PC-9 (cell line): ENCODE results near the gene BPIFB3. TPM values are rescaled to one million over a fixed set of nuclear protein-coding genes. Genes with fewer than 3 reads are reported as not detected.

Experiments used
- BruUV-seq: library from RNA; stranded (reverse); fragments of 400-500 nt; replicated peaks from 2 replicates; lab custom pipeline; 2021; lab: Mats Ljungman, UMichigan
- CTCF ChIA-PET: fragments of 300-600 bp; sonication (Branson Sonifier 250); formaldehyde crosslinking; loops from one replicate; lab custom pipeline; 2022; ENCODE audit warnings: antibody characterized with exemption; lab: Charles Lee
- POLR2A ChIA-PET: fragments of 300-600 bp; sonication (Branson Sonifier 250); formaldehyde crosslinking; loops from one replicate; lab custom pipeline; 2022; ENCODE audit warnings: antibody characterized with exemption; ENCODE audit not compliant: unreplicated experiment; lab: Charles Lee
- DNase-seq, 2 experiments: peaks; one replicate each; pipeline versions ENCODE4 v3.0.0 to v3.0.0-alpha.2; 2015 to 2022; ENCODE audit warnings: mixed read lengths in 1 of 2
- H2AFZ ChIP-seq: fragments of 200-600 bp; sonication (generic); 2 replicates; pipeline ENCODE4 v1.8.1; 2017; ENCODE audit warnings: antibody characterized with exemption
- H3F3A ChIP-seq: fragments of 200-600 bp; sonication (generic); 2 replicates; pipeline ENCODE4 v1.8.1; 2017; ENCODE audit warnings: antibody characterized with exemption, mild to moderate bottlenecking, low read depth; ENCODE audit not compliant: insufficient read depth
- H3K27ac ChIP-seq: fragments of 200-600 bp; sonication (generic); 2 replicates; pipeline ENCODE4 v1.6.1; 2016; ENCODE audit warnings: mixed run types
- H3K27me3 ChIP-seq: fragments of 200-600 bp; sonication (generic); 2 replicates; pipeline ENCODE4 v1.6.1; 2016; ENCODE audit warnings: low read depth, mixed run types; ENCODE audit not compliant: insufficient read depth
- H3K36me3 ChIP-seq: fragments of 200-600 bp; sonication (generic); 2 replicates; pipeline ENCODE4 v1.6.1; 2016; ENCODE audit warnings: low read depth, mixed run types
- H3K4me1 ChIP-seq: fragments of 200-600 bp; sonication (generic); replicated peaks from 2 replicates; pipeline ENCODE4 v1.6.1; 2016; ENCODE audit warnings: mixed run types; ENCODE audit not compliant: insufficient read depth
- H3K4me2 ChIP-seq: fragments of 200-600 bp; sonication (generic); 2 replicates; pipeline ENCODE4 v1.6.1; 2017; ENCODE audit warnings: mixed run types
- H3K4me3 ChIP-seq: fragments of 200-600 bp; sonication (generic); 2 replicates; pipeline ENCODE4 v1.6.1; 2016; ENCODE audit warnings: mixed run types
- H3K79me2 ChIP-seq: fragments of 200-600 bp; sonication (generic); 2 replicates; pipeline ENCODE4 v1.6.1; 2017; ENCODE audit warnings: low read depth, mixed run types
- H3K9me2 ChIP-seq: fragments of 200-600 bp; sonication (generic); 2 replicates; pipeline ENCODE4 v1.8.1; 2017; ENCODE audit warnings: mild to moderate bottlenecking; ENCODE audit not compliant: insufficient read depth
- H3K9me3 ChIP-seq: fragments of 200-600 bp; sonication (generic); 2 replicates; pipeline ENCODE4 v1.8.1; 2016; ENCODE audit warnings: low read depth; ENCODE audit not compliant: insufficient read depth
- H4K20me1 ChIP-seq: fragments of 200-600 bp; sonication (generic); 2 replicates; pipeline ENCODE4 v1.8.1; 2017; ENCODE audit not compliant: insufficient read depth
- CTCF ChIP-seq: fragments of 200-600 bp; sonication (generic); conservative IDR thresholded peaks from 2 replicates; pipeline ENCODE4 v1.6.1; 2017; ENCODE audit warnings: mixed run types, antibody characterized with exemption, mild to moderate bottlenecking, moderate library complexity
- EZH2 ChIP-seq: fragments of 200-600 bp; sonication (generic); IDR thresholded peaks from 2 replicates; pipeline ENCODE4 v1.8.0; 2017; ENCODE audit warnings: antibody characterized with exemption, low read depth
- intact Hi-C: fragments of 100-400 bp; cut with micrococcal nuclease; formaldehyde crosslinking; loops from one replicate; pipeline ENCODE4 v1.10.0; 2022; ENCODE audit not compliant: unreplicated experiment
- total RNA-seq: library from RNA; stranded (reverse); gene quantifications from 2 replicates; pipeline ENCODE4 v1.2.3, GENCODE V29; 2021

BPIFB3 gene
- total RNA-seq, 1 experiment from 2014 or later, result not detected

- Histone ChIP-seq H2AFZ (no peak overlapping the region), H3K36me3 (no peaks in the 10 kb centered on the region), H4K20me1 (no peaks in the 10 kb centered on the region), H3K4me1 (no peaks in the 10 kb centered on the region), H3K27ac (no peak overlapping the region), H3K4me3 (no peak overlapping the region), H3F3A (no peaks in the 10 kb centered on the region), H3K27me3 (peaks cover 41% of the 10 kb centered on the region), H3K9me2 (no peaks in the 10 kb centered on the region), H3K4me2 (no peak overlapping the region), H3K79me2 (no peaks in the 10 kb centered on the region), H3K9me3 (no peaks in the 10 kb centered on the region)
- no peak for DNase-seq
- BruUV-seq, result no TSS peak
- intact Hi-C loops, result no loop called here
- ChIA-PET POLR2A (no interaction called here), CTCF (no interaction called here)
- TF ChIP-seq CTCF (no peak), EZH2 (no peak)
Measured at GRCh38 chr20:33091693-33092092, 38.0 kb downstream of the BPIFB3 start.

- no peak for TF ChIP-seq EZH2
- no peak for TF ChIP-seq CTCF
- H2AFZ ChIP-seq, result no peak overlapping the region
- no peak overlapping the region for H3K4me3 ChIP-seq
- no peaks in the 10 kb centered on the region for H3F3A ChIP-seq
- no peaks in the 10 kb centered on the region for H3K36me3 ChIP-seq
- no peaks in the 10 kb centered on the region for H3K9me2 ChIP-seq
- no peaks in the 10 kb centered on the region for H3K9me3 ChIP-seq
- H3K27ac ChIP-seq, result no peak overlapping the region
- H3K27me3 ChIP-seq, result peaks cover 34% of the 10 kb centered on the region
- DNase-seq, result no peak
- BruUV-seq, result no TSS peak
- no peak overlapping the region for H3K4me2 ChIP-seq
- no peaks in the 10 kb centered on the region for H3K79me2 ChIP-seq
- CTCF ChIA-PET, result no interaction called here
- H3K4me1 ChIP-seq, result no peaks in the 10 kb centered on the region
- H4K20me1 ChIP-seq, result no peaks in the 10 kb centered on the region
- POLR2A ChIA-PET, result interaction anchor here (0.6 kb wide), 1 partner anchor 1041 kb away, joined by 5 read pairs; no protein-coding TSS in a partner anchor
- intact Hi-C loops, result no loop called here
Measured at GRCh38 chr20:33092361-33092760, 38.7 kb downstream of the BPIFB3 start.

GRCh38 chr20:33093074-33093473 is 39.4 kb downstream of the BPIFB3 start:
- BruUV-seq, result no TSS peak
- intact Hi-C loops, result no loop called here
- Histone ChIP-seq H3K4me2 (no peak overlapping the region), H3K27me3 (peaks cover 27% of the 10 kb centered on the region), H3F3A (no peaks in the 10 kb centered on the region), H3K79me2 (no peaks in the 10 kb centered on the region), H3K27ac (no peak overlapping the region), H3K4me1 (no peaks in the 10 kb centered on the region), H3K36me3 (no peaks in the 10 kb centered on the region), H3K9me2 (no peaks in the 10 kb centered on the region), H3K9me3 (no peaks in the 10 kb centered on the region), H2AFZ (no peak overlapping the region), H3K4me3 (no peak overlapping the region), H4K20me1 (no peaks in the 10 kb centered on the region)
- ChIA-PET POLR2A (no interaction called here), CTCF (no interaction called here)
- TF ChIP-seq EZH2 (no peak), CTCF (no peak)
- DNase-seq, result no peak
